HUES6 (cell line): ENCODE data around the gene FSTL1.

ENCODE experiments used
- H3K27ac ChIP-seq: 2 replicates; pipeline ENCODE4 v1.7.0; 2013; ENCODE audit warnings: low read depth, mild to moderate bottlenecking, low read length, inconsistent platforms
- H3K27me3 ChIP-seq: 2 replicates; pipeline ENCODE4 v1.6.1; 2013; ENCODE audit warnings: low read length; ENCODE audit not compliant: control insufficient read depth, insufficient read depth
- H3K36me3 ChIP-seq: 2 replicates; pipeline ENCODE4 v1.6.1; 2013; ENCODE audit warnings: low read length; ENCODE audit not compliant: control insufficient read depth, insufficient read depth
- H3K4me1 ChIP-seq: 2 replicates; pipeline ENCODE4 v1.6.1; 2013; ENCODE audit warnings: low read length; ENCODE audit not compliant: control insufficient read depth, insufficient read depth
- H3K4me3 ChIP-seq: 2 replicates; pipeline ENCODE4 v1.5.1; 2013; ENCODE audit warnings: low read depth, low read length
- H3K9ac ChIP-seq: one replicate; pipeline ENCODE4 v1.6.1; 2013; ENCODE audit warnings: mild to moderate bottlenecking, low read length
- H3K9me3 ChIP-seq: 2 replicates; pipeline ENCODE4 v1.6.1; 2013; ENCODE audit warnings: low read depth, low read length; ENCODE audit not compliant: control insufficient read depth, insufficient read depth

Gene FSTL1

GRCh38 chr3:120438665-120439370 lies 12.0 kb downstream of the FSTL1 start:
- H3K27ac ChIP-seq, result no peak overlapping the region
- H3K4me1 ChIP-seq, result peaks cover 21% of the 10 kb centered on the region
- H3K4me3 ChIP-seq, result no peak overlapping the region
- peaks cover 61% of the 10 kb centered on the region for H3K36me3 ChIP-seq
- H3K9ac ChIP-seq, result no peak overlapping the region
- H3K27me3 ChIP-seq, result no peaks in the 10 kb centered on the region
- no peaks in the 10 kb centered on the region for H3K9me3 ChIP-seq

GRCh38 chr3:120438216-120438615 lies 12.6 kb downstream of the FSTL1 start:
- Histone ChIP-seq H3K36me3 (peaks cover 65% of the 10 kb centered on the region), H3K9ac (no peak overlapping the region), H3K9me3 (no peaks in the 10 kb centered on the region), H3K4me3 (no peak overlapping the region), H3K4me1 (peaks cover 25% of the 10 kb centered on the region), H3K27me3 (no peaks in the 10 kb centered on the region), H3K27ac (no peak overlapping the region)

GRCh38 chr3:120437559-120437958 lies 13.2 kb downstream of the FSTL1 start:
- no peak overlapping the region for H3K4me3 ChIP-seq
- peaks cover 32% of the 10 kb centered on the region for H3K4me1 ChIP-seq
- peaks cover 66% of the 10 kb centered on the region for H3K36me3 ChIP-seq
- no peaks in the 10 kb centered on the region for H3K9me3 ChIP-seq
- no peak overlapping the region for H3K27ac ChIP-seq
- no peak overlapping the region for H3K9ac ChIP-seq
- H3K27me3 ChIP-seq, result no peaks in the 10 kb centered on the region

- Histone ChIP-seq H3K9me3 (no peaks in the 10 kb centered on the region), H3K36me3 (peaks cover 61% of the 10 kb centered on the region), H3K4me1 (peaks cover 42% of the 10 kb centered on the region), H3K9ac (no peak overlapping the region), H3K27me3 (no peaks in the 10 kb centered on the region), H3K27ac (no peak overlapping the region), H3K4me3 (no peak overlapping the region)
Observed at GRCh38 chr3:120436523-120437050, 14.2 kb downstream of the FSTL1 start.

GRCh38 chr3:120435621-120436020 lies 15.2 kb downstream of the FSTL1 start:
- Histone ChIP-seq H3K9ac (no peak overlapping the region), H3K9me3 (no peaks in the 10 kb centered on the region), H3K27ac (no peak overlapping the region; the same call in 1 of the 2 replicates), H3K27me3 (no peaks in the 10 kb centered on the region), H3K4me1 (peaks cover 42% of the 10 kb centered on the region), H3K4me3 (no peak overlapping the region), H3K36me3 (peaks cover 61% of the 10 kb centered on the region)

- no peak overlapping the region for H3K27ac ChIP-seq
- H3K27me3 ChIP-seq, result no peaks in the 10 kb centered on the region
- peaks cover 57% of the 10 kb centered on the region for H3K36me3 ChIP-seq
- no peak overlapping the region for H3K4me3 ChIP-seq
- H3K9me3 ChIP-seq, result no peaks in the 10 kb centered on the region
- no peak overlapping the region for H3K9ac ChIP-seq
- peaks cover 46% of the 10 kb centered on the region for H3K4me1 ChIP-seq
Observed at GRCh38 chr3:120433662-120434331, 17.0 kb downstream of the FSTL1 start.

GRCh38 chr3:120432150-120432860 lies 18.5 kb downstream of the FSTL1 start:
- Histone ChIP-seq H3K4me3 (no peak overlapping the region), H3K36me3 (peaks cover 57% of the 10 kb centered on the region), H3K9me3 (no peaks in the 10 kb centered on the region), H3K4me1 (peaks cover 44% of the 10 kb centered on the region), H3K27ac (peak overlapping the region; percentile 80), H3K9ac (peak overlapping the region; percentile 28), H3K27me3 (no peaks in the 10 kb centered on the region)

GRCh38 chr3:120429921-120430361 lies 20.9 kb downstream of the FSTL1 start:
- Histone ChIP-seq H3K27me3 (no peaks in the 10 kb centered on the region), H3K9me3 (no peaks in the 10 kb centered on the region), H3K4me3 (no peak overlapping the region), H3K27ac (no peak overlapping the region), H3K4me1 (peaks cover 24% of the 10 kb centered on the region), H3K9ac (no peak overlapping the region), H3K36me3 (peaks cover 50% of the 10 kb centered on the region)

- H3K9me3 ChIP-seq, result no peaks in the 10 kb centered on the region
- H3K9ac ChIP-seq, result no peak overlapping the region
- H3K4me3 ChIP-seq, result no peak overlapping the region
- peaks cover 24% of the 10 kb centered on the region for H3K4me1 ChIP-seq
- peaks cover 41% of the 10 kb centered on the region for H3K36me3 ChIP-seq
- H3K27ac ChIP-seq, result no peak overlapping the region
- H3K27me3 ChIP-seq, result no peaks in the 10 kb centered on the region
Observed at GRCh38 chr3:120428924-120429323, 21.9 kb downstream of the FSTL1 start.

- no peak overlapping the region for H3K4me3 ChIP-seq
- H3K36me3 ChIP-seq, result peaks cover 42% of the 10 kb centered on the region
- H3K27me3 ChIP-seq, result no peaks in the 10 kb centered on the region
- H3K4me1 ChIP-seq, result peaks cover 10% of the 10 kb centered on the region
- H3K9me3 ChIP-seq, result no peaks in the 10 kb centered on the region
- H3K27ac ChIP-seq, result no peak overlapping the region
- H3K9ac ChIP-seq, result no peak overlapping the region
Observed at GRCh38 chr3:120427201-120427600, 23.6 kb downstream of the FSTL1 start.
